Uterus (tissue), 4 donors: ENCODE data around the gene ZDHHC11B. TPM values are rescaled to one million over a fixed set of nuclear protein-coding genes. Genes with fewer than 3 reads are reported as not detected.
"Not testable (repeated sequence)": the region's sequence is repeated elsewhere in the genome, so short reads cannot be mapped to it uniquely, and the experiment has no call there.

ENCODE experiments used
- DNase-seq, 2 donors: peaks; one replicate each; pipeline ENCODE4 v3.0.0-alpha.2; 2019 to 2020
- H3K27ac ChIP-seq, 2 donors: fragments of 200-600 bp; sonication (generic); 1 replicate in 1 of 2; 2 replicates in 1 of 2; pipeline ENCODE4 v1.5.1; 2016 to 2018
- H3K27me3 ChIP-seq, 2 donors: fragments of 200-600 bp; sonication (generic); one replicate each; pipeline ENCODE4 v1.5.1; 2018 to 2019; ENCODE audit warnings: control low read depth in 1 of 2
- H3K36me3 ChIP-seq, 2 donors: fragments of 200-600 bp; sonication (generic); one replicate each; pipeline ENCODE4 v1.5.1; 2019; ENCODE audit warnings: control low read depth in 1 of 2
- H3K4me1 ChIP-seq, 2 donors: fragments of 200-600 bp; sonication (generic); one replicate each; pipeline ENCODE4 v1.5.1; 2018 to 2019; ENCODE audit warnings: control low read depth in 1 of 2
- H3K4me3 ChIP-seq, 2 donors: fragments of 200-600 bp; sonication (generic); 1 replicate in 1 of 2; 2 replicates in 1 of 2; pipeline ENCODE4 v1.5.1; 2018 to 2019; ENCODE audit warnings: mild to moderate bottlenecking in 1 of 2
- H3K9me3 ChIP-seq, 2 donors: fragments of 200-600 bp; sonication (generic); one replicate each; pipeline ENCODE4 v1.5.1; 2019; ENCODE audit warnings: control low read depth in 1 of 2
- CTCF ChIP-seq, 4 experiments: fragments of 200-600 bp in 2 of 4; fragments of 450-650 bp in 2 of 4; sonication (generic) in 2 of 4; IDR thresholded peaks; one replicate each; pipeline ENCODE4 v1.5.1; 2016 to 2019; ENCODE audit warnings: antibody characterized with exemption in 4 of 4, mild to moderate bottlenecking in 2 of 4, moderate library complexity in 1 of 4
- POLR2A ChIP-seq, 2 donors: fragments of 450-650 bp; IDR thresholded peaks; one replicate each; pipeline ENCODE4 v1.6.1; 2016; ENCODE audit warnings: antibody characterized with exemption in 2 of 2, mild to moderate bottlenecking in 1 of 2, moderate library complexity in 1 of 2
- intact Hi-C: fragments of 100-400 bp; cut with DNase I; formaldehyde crosslinking; loops from one replicate; pipeline ENCODE4 v1.15.1; 2023; ENCODE audit warnings: low total_unique reads
- total RNA-seq, 4 donors: library from RNA; depleted of rRNA in 3 of 4; stranded (reverse); fragments of >200 nt in 3 of 4; gene quantifications; one replicate each; pipeline versions ENCODE4 v1.1.0 to v1.2.4, GENCODE V29; 2014 to 2023
- donor health status: DM: yes; HTN: yes; CAD: no.

The ZDHHC11B gene
- total RNA-seq, 4 donors from 2014 or later, result under 0.01 to 15.1 (median 1.5) TPM

GRCh38 chr5:816176-816575 is 31.6 kb upstream of the ZDHHC11B start:
- Histone ChIP-seq H3K27me3 (no peaks in the 10 kb centered on the region), H3K4me3 (no peak overlapping the region), H3K27ac (no peak overlapping the region), H3K9me3 (no peaks in the 10 kb centered on the region), H3K36me3 (no peaks in the 10 kb centered on the region), H3K4me1 (no peaks in the 10 kb centered on the region)
- intact Hi-C loops, result no loop called here
- no peak for TF ChIP-seq CTCF (IDR thresholded peaks at IDR 0.05)
- TF ChIP-seq POLR2A (IDR thresholded peaks at IDR 0.05), result no peak
- no peak for DNase-seq

- no peak for DNase-seq
- intact Hi-C loops, result no loop called here
Observed at GRCh38 chr5:815449-815848, 30.9 kb upstream of the ZDHHC11B start.

GRCh38 chr5:813575-813974 is 29.0 kb upstream of the ZDHHC11B start:
- H3K9me3 ChIP-seq, DNase-seq, intact Hi-C loops, H3K27ac ChIP-seq, H3K27me3 ChIP-seq, H3K4me3 ChIP-seq, H3K4me1 ChIP-seq, H3K36me3 ChIP-seq: not testable (repeated sequence)

More at GRCh38 chr5:815449-815848, 30.9 kb upstream of the ZDHHC11B start:
- Histone ChIP-seq H3K9me3 (no peaks in the 10 kb centered on the region), H3K36me3 (no peaks in the 10 kb centered on the region), H3K4me3 (no peak overlapping the region), H3K27me3 (no peaks in the 10 kb centered on the region), H3K27ac (no peak overlapping the region), H3K4me1 (no peaks in the 10 kb centered on the region)
- TF ChIP-seq POLR2A (IDR thresholded peaks at IDR 0.05) (no peak), CTCF (IDR thresholded peaks at IDR 0.05) (no peak)

GRCh38 chr5:811384-811783 is 26.9 kb upstream of the ZDHHC11B start:
- H3K4me1 ChIP-seq, H3K27ac ChIP-seq, H3K36me3 ChIP-seq, DNase-seq, H3K9me3 ChIP-seq, H3K4me3 ChIP-seq, H3K27me3 ChIP-seq, intact Hi-C loops: not testable (repeated sequence)

- H3K4me3 ChIP-seq, intact Hi-C loops, H3K36me3 ChIP-seq, H3K4me1 ChIP-seq, DNase-seq, H3K27me3 ChIP-seq, H3K27ac ChIP-seq, H3K9me3 ChIP-seq: not testable (repeated sequence)
Observed at GRCh38 chr5:807719-808514, 23.4 kb upstream of the ZDHHC11B start.

- no peak overlapping the region for H3K27ac ChIP-seq
- no peak overlapping the region for H3K4me3 ChIP-seq
- H3K27me3 ChIP-seq, result no peaks in the 10 kb centered on the region
- TF ChIP-seq CTCF (IDR thresholded peaks at IDR 0.05) (no peak), POLR2A (IDR thresholded peaks at IDR 0.05) (no peak)
- no peaks in the 10 kb centered on the region for H3K9me3 ChIP-seq
- no peaks in the 10 kb centered on the region for H3K4me1 ChIP-seq
- intact Hi-C loops, result no loop called here
- DNase-seq, result no peak
- H3K36me3 ChIP-seq, result no peaks in the 10 kb centered on the region
Observed at GRCh38 chr5:801472-801871, 16.9 kb upstream of the ZDHHC11B start.

- H3K36me3 ChIP-seq, intact Hi-C loops, H3K27ac ChIP-seq, H3K9me3 ChIP-seq, DNase-seq, H3K4me3 ChIP-seq, H3K27me3 ChIP-seq, H3K4me1 ChIP-seq: not testable (repeated sequence)
Observed at GRCh38 chr5:801055-801454, 16.5 kb upstream of the ZDHHC11B start.

GRCh38 chr5:798505-799138 is 14.1 kb upstream of the ZDHHC11B start:
- H3K27ac ChIP-seq, H3K4me3 ChIP-seq, DNase-seq, H3K27me3 ChIP-seq, H3K9me3 ChIP-seq, intact Hi-C loops, H3K4me1 ChIP-seq, H3K36me3 ChIP-seq: not testable (repeated sequence)

GRCh38 chr5:797986-798385 is 13.5 kb upstream of the ZDHHC11B start:
- DNase-seq, H3K27ac ChIP-seq, H3K9me3 ChIP-seq, intact Hi-C loops, H3K4me1 ChIP-seq, H3K36me3 ChIP-seq, H3K4me3 ChIP-seq, H3K27me3 ChIP-seq: not testable (repeated sequence)

- H3K36me3 ChIP-seq, H3K4me1 ChIP-seq, H3K4me3 ChIP-seq, H3K27ac ChIP-seq, H3K9me3 ChIP-seq, intact Hi-C loops, DNase-seq, H3K27me3 ChIP-seq: not testable (repeated sequence)
Observed at GRCh38 chr5:795873-796272, 11.3 kb upstream of the ZDHHC11B start.
